EH (cell line): ENCODE results near the gene BBS2.
"Not testable (repeated sequence)": the region's sequence is repeated elsewhere in the genome, so short reads cannot be mapped to it uniquely, and the experiment has no call there.

Experiments used
- DNase-seq: peaks from one replicate; pipeline ENCODE4 v3.0.0-alpha.2; 2015; ENCODE audit warnings: low read depth

BBS2 gene

DNA sequence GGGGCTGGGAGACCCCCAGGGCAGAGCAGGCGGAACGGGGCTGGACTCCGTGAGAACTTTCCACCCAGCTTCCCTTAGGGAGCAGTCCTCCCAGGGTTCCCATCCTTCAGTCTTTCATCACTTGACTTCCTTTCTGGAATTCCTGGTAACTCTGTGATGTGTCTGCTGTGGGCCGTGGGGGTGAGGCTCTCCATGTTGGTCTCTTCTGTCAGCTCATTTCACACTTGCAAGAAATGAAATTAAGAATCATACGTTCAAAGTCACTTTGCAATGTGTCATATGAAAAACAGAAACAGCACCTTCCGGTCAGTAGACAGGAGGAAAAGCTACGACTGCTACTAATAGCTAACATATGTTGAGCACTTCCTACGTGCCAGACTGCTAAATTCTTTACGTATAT lies 5.4 kb upstream of the BBS2 start:
- peak; percentile 83 for DNase-seq

DNA sequence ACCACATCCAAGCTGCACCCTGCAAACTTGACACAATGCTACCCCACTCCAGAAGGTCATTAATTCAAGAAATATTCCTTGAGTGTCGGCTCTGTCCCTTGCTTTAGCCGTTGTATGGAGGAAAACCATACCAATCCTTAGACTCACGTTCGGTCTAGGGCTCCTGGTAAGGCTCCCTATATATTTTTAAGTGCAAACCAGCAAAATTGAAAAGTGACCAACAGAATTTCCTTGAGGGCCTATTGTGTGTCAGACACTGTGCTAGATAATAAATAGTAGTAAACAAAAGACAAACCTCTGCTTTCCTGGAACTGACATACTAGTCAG lies 390 bp upstream of the BBS2 start:
- DNase-seq = no peak

DNA sequence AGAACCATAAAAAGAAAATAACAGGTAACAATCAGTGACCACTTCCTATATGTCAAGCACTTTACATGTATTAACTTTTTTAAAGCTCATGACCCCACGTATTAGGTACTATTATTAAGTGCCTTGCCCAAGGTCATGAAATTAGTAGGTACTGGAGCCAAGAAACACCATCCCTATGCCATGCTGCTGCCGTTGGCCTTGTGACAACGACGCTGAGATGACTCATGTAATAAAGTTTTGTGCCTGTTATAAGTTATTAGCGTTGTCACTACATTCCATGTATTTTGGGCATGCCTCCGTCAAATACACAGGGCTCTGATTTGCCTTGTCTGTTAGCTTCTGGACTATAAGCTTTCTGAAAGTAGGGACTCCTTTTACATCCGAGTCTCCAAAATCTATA lies 1.4 kb downstream of the BBS2 start:
- DNase-seq = peak; percentile 41

DNA sequence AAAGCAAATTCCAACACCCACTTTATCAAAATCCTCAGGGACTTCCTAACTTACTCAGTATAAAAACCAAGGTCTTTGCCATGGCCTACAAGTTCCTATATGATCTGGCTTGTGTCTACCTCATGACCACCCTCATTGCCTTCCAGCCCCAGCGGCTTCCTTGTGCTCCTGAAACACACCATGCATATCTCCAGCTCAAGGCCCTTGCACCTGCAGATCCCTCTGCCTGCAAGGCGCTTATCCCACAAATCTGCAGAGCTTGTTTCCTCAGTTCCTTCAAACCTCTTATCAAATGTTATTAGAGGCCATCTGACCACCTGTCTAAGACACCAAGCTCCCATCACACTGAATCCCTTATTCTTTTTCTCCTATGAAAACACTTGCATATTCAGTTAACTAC lies 2.6 kb downstream of the BBS2 start:
- DNase-seq = no peak

DNA sequence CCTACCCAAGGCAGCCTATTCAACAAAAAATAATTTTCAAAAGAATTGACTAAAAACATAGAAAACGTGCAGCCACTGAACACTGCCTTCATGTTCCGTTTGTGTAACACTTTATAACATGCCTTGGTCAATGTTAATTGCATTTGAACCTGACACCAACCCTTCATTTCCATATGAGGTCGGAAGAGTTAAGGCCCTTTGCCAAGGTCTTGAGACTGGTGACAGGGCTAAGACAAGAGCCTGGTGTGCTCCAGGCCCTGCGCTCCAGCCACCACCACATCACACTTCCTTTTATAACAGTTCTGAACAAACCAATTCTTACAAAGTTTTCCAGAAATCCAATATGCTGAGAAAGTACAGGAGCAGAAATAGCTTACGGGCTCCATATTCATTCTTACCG lies 4.2 kb downstream of the BBS2 start:
- no peak for DNase-seq

DNA sequence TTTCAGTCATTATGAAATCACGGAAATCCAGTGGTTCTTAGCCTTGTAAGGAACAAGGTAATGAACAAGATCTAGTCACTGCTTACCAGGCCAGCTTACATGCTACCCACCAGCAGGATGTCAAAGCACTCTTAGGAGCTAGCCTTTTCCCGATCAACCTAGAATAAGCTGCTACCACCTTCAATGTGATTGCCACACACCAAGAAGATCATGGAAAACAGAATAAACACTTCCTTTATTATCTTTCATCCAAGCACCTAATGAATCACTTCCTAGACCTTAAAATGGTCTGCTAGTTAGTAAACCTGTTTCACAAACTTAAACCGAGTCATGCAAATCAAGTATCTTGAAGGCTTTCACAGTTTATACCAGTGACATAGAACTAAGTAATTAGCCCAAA lies 5.0 kb downstream of the BBS2 start:
- no peak for DNase-seq

- DNase-seq = peak; percentile 69
These were observed 5.9 kb downstream of the BBS2 start for GRCh38 chr16:56513972-56514371.

DNA sequence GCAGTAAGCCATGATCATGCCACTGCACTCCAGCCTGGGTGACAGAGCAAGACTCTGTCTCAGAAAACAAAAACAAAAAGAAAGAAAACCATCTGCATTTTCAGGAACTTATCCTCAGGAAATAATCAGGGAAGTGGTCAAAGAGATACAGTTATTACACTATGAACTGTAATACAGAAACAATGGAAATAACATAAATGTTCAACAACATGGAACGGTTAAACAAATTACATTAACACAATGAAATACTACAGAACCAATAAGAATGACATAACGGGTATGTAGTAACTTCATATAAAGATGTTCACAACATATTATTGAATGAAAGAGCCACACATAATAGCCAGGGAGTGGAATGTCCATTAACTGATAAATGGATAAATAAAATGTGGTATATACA lies 6.7 kb downstream of the BBS2 start:
- DNase-seq = no peak

DNA sequence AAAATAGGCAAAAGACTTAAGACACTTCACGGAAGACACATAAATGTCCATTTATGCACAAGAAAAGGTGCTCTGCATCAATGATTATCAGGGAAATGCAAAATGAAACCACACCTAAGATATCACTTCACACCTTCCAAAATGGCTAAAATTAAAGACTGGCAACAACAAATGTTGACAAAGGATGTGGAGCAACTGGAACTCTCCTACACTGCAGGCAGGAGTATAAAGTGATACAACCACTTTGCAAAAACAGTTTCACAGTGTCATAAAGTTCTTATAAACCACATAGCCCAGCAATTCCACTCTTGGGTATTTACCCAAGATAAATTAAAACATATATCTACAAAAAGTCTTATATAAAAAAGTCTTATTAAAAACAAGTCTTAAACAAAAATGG lies 7.8 kb downstream of the BBS2 start:
- DNase-seq = no peak

DNA sequence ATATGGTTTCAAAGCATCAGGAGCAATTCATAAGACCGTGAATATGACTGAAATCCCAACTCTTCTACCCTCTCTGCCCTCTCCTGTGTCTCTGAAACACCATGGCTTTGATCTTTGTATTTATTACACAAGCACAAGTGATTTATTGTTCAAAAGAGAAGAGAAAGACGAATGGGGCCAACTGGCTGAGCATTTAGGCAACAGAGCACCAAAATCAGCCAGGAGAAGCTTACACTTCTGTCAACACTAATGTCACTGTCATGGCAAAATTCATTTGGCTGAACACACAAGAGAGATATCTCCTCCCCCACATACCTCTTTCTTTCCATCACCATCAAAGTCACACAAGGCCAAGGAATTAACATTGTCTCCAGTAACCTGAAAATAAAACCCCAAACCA lies 9.3 kb downstream of the BBS2 start:
- DNase-seq = no peak

- DNase-seq = peak; percentile 69
These were observed 12.9 kb downstream of the BBS2 start for GRCh38 chr16:56506941-56507340.

DNA sequence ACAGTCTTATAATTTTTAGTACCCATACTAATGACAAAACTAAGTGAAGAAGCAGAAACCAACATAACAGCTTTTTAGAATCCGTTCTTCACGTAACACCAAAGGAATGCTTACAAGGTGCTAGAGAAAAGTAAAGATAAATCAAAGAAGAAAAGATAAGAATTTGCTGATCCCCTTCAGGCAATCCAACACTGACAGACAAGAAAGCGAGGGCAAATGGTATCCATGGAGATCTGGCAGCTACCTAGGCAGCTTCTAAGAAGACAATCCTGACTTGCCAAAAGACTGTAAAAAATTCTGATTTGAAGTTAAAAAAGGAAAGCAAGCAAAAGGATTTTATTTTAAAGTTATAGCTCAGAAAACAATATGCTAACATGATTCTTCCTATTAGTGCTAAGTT lies 14.6 kb downstream of the BBS2 start:
- no peak for DNase-seq

DNA sequence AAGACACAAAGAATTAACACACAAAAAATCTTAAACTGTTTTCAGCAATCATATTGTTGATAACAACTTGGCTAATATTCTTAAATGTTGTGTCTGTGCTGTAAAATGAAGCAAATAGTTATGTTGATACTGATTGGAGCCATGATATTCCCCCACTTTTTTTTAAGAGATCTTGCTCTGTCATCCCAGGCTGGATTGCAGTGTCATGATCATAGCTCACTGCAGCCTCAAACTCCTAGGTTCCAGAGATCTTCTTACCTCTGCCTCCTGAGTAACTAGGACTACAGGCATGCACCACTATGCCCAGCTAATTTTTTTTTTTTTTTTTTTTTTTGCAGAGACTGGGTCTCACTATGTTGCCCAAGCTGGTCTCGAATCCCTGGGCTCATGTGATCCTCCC lies 26.0 kb downstream of the BBS2 start:
- DNase-seq = no peak

DNA sequence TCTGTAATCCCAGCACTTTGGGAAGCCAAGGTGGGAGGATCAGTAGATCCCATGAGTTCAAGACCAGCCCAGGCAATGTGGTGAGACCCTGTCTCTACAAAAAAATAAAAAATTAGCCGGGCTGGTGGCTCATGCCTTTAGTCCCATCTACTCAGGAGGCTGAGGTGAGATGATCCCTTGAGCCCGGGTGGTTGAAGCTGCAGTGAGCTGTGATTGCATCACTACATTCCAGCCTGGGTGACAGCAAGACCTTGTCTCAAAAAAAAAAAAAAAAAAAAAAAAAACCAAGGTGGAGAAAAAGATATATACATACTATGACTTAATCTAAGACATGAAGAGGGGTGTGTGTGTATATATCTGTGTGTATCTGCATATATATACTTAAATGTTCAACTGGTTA lies 26.7 kb downstream of the BBS2 start:
- peak; percentile 23 for DNase-seq

GRCh38 chr16:56491657-56492261 lies 28.1 kb downstream of the BBS2 start:
- DNase-seq = no peak

DNA sequence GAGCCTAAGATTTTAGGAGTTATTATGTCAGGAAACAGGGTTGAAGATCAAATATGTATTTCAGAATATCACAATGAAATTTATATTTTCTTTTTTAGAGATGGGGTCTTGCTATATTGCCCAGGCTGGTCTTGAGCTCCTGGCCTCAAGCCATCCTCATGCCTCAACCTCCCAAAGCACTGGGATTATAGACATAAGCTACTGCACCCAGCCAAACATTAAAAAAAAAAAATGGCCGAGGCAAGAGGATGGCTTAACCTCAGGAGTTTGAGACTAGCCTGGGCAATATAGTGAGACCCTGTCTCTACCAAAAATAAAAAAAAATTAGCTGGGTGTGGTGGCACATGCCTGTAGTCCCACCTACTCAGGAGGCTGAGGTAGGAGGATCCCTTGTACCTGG lies 31.0 kb downstream of the BBS2 start:
- not testable (repeated sequence) for DNase-seq

GRCh38 chr16:56488035-56488434 lies 31.8 kb downstream of the BBS2 start:
- DNase-seq = no peak

- DNase-seq = no peak
These were observed 36.4 kb downstream of the BBS2 start for GRCh38 chr16:56483394-56483793.

- peak; percentile 19 for DNase-seq
These were observed 37.1 kb downstream of the BBS2 start for GRCh38 chr16:56482683-56483236.

DNA sequence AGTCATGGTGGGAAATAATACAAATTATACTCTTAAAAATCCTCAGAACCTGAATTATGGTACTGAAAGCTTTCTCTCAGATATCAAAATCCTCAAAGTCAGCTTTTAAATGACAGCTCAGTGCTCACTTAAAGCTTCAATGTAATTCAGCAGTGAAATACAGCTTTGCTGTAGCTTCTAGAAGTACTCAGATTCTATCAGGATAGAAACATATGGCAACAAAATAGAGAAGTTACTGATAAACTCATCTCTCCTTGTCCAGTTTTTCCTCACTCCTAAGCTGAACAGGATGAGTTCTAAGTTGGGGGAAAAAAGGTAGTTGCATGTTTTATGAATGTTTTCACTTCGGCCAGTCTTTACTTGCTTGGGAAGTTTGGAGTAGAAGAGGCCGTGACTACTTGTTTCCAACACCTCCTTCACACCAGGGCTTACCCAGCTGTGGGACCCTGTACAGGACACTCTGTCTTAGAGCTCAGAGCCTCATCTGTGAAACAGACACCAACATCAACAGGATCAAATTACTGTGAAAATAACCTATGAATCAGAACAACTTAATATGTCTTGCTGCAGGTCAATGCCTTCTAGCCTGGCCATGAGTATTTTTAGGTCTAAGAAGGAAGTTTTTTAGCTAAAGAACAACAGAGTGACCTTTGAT lies 38.2 kb downstream of the BBS2 start:
- peak; percentile 36 for DNase-seq

DNA sequence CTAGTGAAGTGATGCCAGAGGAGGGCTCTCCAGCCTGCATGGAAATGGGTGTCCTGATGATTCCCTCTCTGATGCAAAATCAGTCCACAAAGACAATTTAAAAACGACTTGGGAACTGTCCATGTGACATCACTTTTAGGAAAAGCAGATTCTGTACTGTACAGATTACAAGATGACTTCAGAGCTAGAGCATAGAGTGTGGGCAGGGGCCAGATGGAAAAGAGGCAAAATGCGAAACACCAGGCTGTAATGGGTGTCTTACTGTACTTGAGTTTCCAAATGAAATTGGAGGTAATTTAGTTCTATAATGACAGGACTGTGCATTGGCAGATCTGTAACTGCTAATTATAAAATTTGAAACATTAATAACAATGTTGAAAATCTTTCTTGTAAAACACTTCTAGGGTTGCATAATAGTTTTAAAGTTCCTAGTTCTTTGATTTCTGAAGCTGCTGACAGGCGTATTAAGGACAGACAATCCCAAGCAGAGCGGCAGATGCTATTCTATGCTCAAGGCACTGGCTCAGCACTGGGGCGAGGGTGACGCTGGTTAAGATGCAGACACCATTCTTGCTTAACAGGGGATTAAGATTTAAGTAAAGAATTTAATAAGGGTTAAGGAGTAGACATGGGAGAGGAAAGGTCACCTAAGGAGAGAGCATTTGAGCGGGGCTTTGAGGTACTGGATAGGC lies 38.9 kb downstream of the BBS2 start:
- no peak for DNase-seq

DNA sequence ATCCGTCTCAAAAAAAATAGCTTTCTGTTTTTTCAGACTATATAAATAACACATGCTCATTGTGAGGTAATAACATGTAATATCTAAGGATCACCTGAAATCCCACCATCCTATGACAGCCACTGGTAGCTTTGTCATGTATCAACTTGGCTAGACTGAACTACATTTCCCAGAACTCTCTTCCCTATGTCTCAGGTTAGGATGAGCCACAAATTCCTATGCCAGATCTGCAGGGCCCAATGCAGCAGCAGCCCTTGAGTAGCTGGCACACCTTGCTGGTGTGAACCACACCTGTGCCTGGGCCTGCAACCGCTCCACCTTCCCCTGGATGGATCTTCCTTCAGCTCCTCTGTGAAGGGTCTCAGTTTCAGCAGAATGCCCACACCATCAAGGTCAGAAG lies 40.4 kb downstream of the BBS2 start:
- no peak for DNase-seq

DNA sequence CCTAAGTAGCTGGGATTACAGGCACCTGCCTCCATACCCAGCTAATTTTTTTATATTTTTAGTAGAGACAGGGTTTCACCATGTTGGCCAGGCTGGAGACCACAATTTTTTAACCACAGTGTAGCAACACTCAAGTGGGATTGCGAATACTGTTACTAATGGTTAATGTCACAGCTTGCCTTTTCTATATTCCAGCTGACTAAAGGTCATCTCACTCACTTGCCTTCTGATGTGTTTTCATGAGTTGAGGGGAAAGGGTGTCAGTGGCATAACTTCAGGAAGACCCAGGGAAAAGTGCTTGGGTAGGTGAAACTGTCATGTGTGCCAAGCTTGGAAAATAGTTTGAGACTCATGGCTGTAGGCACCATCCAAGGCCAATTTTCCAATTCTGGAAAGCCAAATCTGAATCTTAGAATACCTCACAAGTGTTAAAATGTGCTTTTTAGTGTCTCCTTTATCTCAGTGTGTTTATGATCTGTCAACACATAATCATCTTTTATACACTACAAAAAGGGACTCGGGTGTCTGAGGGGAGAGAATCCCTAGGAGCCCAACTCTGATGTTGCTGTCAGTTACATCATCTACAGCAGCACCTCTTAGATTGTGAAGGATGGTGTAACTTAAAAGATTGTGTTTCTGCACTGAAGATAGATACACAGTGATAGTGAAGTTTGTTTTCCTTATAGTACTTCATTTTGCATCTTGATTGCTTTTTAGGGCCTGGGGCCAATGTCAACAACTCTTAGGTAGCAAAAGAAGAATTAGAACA lies 41.4 kb downstream of the BBS2 start:
- no peak for DNase-seq
